ENCODE results near the gene TMEM106C.

DNA sequence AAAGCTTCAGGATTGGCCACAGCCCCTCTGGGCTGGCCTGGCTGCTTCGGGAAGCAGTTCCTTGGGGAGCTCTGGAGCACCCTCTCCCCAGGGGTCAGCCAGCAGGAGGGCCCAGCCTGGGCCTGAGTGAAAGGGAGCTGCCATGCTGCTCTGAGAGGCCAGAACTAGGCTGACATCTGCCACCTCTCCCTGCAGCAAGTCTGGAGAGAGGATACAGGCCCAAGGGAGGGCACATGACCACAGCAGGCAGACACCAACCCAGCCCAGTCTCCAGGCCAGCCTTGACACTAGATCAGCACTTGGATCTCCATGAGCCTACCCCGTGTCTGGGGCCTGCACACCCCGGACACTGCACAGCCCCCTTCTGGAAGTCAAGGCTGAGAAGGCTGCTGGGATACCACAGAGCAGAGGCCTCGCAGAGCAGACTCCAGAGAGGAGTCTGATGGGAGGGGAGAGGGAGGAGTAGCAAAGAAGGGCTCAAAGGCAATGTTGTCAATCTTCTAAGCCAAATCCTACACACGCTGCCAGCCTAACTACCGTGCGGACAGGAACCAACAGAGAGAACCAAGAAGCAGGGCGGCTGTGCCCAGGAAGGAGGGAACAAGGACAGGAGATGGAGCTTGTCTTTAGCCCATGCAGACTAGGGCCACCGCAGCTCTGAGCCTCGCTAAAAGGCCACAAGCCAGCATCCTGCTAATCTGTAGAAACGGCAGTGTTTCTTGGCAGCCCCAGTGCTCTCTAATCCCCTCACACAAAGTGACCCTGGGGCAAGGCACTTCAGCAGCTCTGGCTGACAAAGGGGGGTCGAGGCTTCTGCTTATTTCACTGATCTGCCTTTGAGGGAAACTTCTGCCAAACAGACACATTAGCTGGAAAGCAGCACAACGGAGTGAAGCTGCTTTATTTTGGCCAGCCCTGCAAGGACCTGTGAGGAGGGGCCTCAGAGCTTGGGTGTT, 28.0 kb downstream of the TMEM106C start:
- no peak for TF ChIP-seq POLR2A (IDR thresholded peaks at IDR 0.05)
- TF ChIP-seq, protein P1, sequence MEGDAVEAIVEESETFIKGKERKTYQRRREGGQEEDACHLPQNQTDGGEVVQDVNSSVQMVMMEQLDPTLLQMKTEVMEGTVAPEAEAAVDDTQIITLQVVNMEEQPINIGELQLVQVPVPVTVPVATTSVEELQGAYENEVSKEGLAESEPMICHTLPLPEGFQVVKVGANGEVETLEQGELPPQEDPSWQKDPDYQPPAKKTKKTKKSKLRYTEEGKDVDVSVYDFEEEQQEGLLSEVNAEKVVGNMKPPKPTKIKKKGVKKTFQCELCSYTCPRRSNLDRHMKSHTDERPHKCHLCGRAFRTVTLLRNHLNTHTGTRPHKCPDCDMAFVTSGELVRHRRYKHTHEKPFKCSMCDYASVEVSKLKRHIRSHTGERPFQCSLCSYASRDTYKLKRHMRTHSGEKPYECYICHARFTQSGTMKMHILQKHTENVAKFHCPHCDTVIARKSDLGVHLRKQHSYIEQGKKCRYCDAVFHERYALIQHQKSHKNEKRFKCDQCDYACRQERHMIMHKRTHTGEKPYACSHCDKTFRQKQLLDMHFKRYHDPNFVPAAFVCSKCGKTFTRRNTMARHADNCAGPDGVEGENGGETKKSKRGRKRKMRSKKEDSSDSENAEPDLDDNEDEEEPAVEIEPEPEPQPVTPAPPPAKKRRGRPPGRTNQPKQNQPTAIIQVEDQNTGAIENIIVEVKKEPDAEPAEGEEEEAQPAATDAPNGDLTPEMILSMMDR (IDR thresholded peaks at IDR 0.05) = no peak
